Colonic mucosa (tissue), 4 donors: ENCODE data around the gene PRR35. TPM values are rescaled to one million over a fixed set of nuclear protein-coding genes. Genes with fewer than 3 reads are reported as not detected.
A peak's percentile ranks its signal among the peaks of the same experiment; 100 is the strongest.

Experiments
- DNase-seq: peaks from one replicate; pipeline ENCODE4 v3.0.0-alpha.2; 2020
- H3K27ac ChIP-seq: fragments of 200-600 bp; one replicate; pipeline ENCODE4 v1.8.0; 2021
- H3K27me3 ChIP-seq: fragments of 200-600 bp; one replicate; pipeline ENCODE4 v1.8.0; 2021
- H3K36me3 ChIP-seq: fragments of 200-600 bp; one replicate; pipeline ENCODE4 v1.8.0; 2021
- H3K4me1 ChIP-seq: fragments of 200-600 bp; one replicate; pipeline ENCODE4 v1.8.0; 2021; ENCODE audit warnings: mild to moderate bottlenecking
- H3K4me3 ChIP-seq: fragments of 200-600 bp; one replicate; pipeline ENCODE4 v1.8.0; 2021
- H3K9ac ChIP-seq, 2 donors: one replicate each; pipeline ENCODE4 v1.7.0; 2013; ENCODE audit warnings: control low read depth in 2 of 2, low read depth in 2 of 2, low read length in 2 of 2
- H3K9me3 ChIP-seq: fragments of 200-600 bp; one replicate; pipeline ENCODE4 v1.8.0; 2021
- intact Hi-C: fragments of 100-400 bp; cut with DNase I; formaldehyde crosslinking; loops from one replicate; pipeline ENCODE4 v1.14.1; 2022
- total RNA-seq, 2 donors: library from RNA; stranded (reverse); fragmentation: NEBNext Ultra II Directional in 1 of 2; extraction: Animal tissue kit (Norgen Biotek cat#: 25700) in 1 of 2; gene quantifications; one replicate each; pipeline ENCODE4 v1.2.1, GENCODE V29; 2021
- TF ChIP-seq, protein P1 (sequence below): fragments of 200-600 bp; IDR thresholded peaks from one replicate; pipeline ENCODE4 v1.8.0; 2022; ENCODE audit warnings: antibody characterized with exemption, mild to moderate bottlenecking
- donor health status: healthy.
- donor health status: DM: no; HTN: no; CAD: no.
- donor health status: DM: no; HTN: no; CAD: no.

The PRR35 gene
- total RNA-seq, 2 donors from 2014 or later = not detected

DNA sequence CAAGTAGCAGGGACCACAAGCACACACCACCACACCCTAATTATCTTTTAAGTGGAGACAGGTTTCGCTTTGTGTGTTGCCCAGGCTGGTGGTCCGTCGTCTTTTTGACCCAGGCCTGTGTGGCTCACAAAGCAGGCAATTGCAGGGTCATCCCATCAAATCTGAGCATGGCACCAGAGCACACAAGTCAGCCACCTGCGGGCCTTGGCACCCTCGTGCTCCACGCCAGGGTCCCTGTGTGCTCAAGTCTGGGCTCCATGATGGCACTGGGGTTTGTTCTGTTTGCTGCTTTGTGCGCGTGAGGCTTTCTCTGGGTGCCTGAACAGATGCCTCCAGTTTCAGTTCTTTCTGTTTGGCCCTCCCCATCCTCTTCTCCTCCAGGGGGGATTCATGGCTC is 35.1 kb upstream of the PRR35 start:
- no peak overlapping the region for H3K9ac ChIP-seq
- intact Hi-C loops = no loop called here
- H3K4me1 ChIP-seq = peaks cover 25% of the 10 kb centered on the region
- no peak for DNase-seq
- no peaks in the 10 kb centered on the region for H3K9me3 ChIP-seq
- no peaks in the 10 kb centered on the region for H3K36me3 ChIP-seq
- H3K4me3 ChIP-seq = no peak overlapping the region
- no peak overlapping the region for H3K27ac ChIP-seq
- no peaks in the 10 kb centered on the region for H3K27me3 ChIP-seq
- TF ChIP-seq, protein P1, sequence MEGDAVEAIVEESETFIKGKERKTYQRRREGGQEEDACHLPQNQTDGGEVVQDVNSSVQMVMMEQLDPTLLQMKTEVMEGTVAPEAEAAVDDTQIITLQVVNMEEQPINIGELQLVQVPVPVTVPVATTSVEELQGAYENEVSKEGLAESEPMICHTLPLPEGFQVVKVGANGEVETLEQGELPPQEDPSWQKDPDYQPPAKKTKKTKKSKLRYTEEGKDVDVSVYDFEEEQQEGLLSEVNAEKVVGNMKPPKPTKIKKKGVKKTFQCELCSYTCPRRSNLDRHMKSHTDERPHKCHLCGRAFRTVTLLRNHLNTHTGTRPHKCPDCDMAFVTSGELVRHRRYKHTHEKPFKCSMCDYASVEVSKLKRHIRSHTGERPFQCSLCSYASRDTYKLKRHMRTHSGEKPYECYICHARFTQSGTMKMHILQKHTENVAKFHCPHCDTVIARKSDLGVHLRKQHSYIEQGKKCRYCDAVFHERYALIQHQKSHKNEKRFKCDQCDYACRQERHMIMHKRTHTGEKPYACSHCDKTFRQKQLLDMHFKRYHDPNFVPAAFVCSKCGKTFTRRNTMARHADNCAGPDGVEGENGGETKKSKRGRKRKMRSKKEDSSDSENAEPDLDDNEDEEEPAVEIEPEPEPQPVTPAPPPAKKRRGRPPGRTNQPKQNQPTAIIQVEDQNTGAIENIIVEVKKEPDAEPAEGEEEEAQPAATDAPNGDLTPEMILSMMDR = no peak

DNA sequence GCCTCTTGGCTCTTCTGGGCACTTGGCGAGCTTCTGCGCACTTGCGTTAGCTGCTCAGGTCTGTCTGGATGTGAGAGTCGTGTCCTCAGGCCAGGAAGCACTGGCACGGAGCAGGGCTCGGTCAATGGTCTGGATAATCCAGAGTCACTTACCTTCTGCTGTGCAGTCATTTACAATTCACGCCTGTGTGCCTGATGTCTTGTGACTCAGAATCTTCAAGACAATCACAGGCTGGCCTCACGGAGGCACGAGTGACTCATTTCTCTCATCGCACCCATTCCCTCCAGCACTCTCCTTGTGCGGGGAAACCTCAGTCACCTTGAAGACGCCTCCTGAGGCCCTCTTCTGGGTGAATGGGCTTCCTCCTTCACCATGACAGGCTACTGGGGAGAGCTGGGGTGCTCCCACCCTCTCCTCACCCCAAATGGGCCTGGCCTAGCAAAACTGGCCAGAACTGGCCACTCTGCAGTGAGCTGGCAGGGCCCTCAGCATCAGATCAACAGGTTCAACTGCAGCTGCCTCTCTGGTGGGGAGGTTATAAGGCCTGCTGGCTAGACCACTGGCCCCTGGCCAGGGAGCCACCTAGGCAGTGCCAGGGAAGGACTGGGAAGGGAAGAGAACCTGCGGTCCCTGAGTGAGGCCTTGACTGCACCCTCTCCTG is 34.5 kb upstream of the PRR35 start:
- no peaks in the 10 kb centered on the region for H3K36me3 ChIP-seq
- peak overlapping the region; percentile 43 for H3K27ac ChIP-seq
- intact Hi-C loops = no loop called here
- DNase-seq = no peak
- H3K9ac ChIP-seq = peak overlapping the region; percentile 70 to 95
- H3K27me3 ChIP-seq = no peaks in the 10 kb centered on the region
- H3K4me3 ChIP-seq = peak overlapping the region; percentile 92
- peaks cover 25% of the 10 kb centered on the region for H3K4me1 ChIP-seq
- TF ChIP-seq, protein P1 = no peak
- H3K9me3 ChIP-seq = no peaks in the 10 kb centered on the region

DNA sequence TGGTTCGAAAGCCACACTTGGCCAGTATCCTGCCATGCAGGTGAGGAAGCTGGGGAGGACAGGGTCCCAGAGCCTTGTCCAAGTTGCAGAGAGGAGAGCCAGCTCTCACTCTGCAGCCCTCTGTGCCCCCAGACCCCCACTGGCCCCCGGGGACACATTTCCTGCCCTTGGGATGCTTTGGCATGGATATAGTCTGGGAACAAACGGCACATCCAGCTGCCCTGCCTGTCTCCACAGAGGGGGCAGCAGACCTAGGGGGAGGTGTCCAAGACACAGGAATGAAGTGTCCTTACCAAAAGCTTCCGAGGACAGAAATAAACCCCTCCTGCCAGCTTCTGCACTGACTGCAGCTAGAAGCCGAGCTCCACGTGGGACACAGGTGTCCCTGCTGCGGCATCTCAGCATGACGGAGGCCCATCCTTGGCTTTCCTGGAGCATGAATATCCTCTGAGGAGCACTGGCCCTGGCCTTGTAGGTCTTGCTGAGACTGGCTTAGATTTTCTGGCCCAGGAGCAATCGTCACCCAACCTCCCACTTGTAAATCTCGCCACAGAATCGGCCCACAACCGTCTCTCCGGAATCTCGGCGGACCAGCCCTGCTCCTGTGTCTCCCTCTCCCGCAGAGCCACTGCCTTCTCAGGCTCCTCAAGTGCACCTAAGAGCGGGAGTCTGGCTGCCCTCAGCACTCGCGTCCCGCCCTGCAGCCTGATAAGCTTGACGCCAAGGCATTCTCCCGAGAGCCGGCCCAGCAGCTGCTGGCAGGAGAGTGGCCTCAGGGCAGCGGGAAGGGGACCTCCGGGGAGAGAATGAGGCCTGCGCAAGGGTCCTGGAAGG is 33.8 kb upstream of the PRR35 start:
- Histone ChIP-seq H3K4me1 (peaks cover 25% of the 10 kb centered on the region), H3K27ac (peak overlapping the region; percentile 94), H3K27me3 (no peaks in the 10 kb centered on the region), H3K4me3 (peak overlapping the region; percentile 92), H3K36me3 (no peaks in the 10 kb centered on the region), H3K9ac (peak overlapping the region; percentile 70 to 95), H3K9me3 (no peaks in the 10 kb centered on the region)
- DNase-seq = no peak
- intact Hi-C loops = no loop called here
- TF ChIP-seq, protein P1 = no peak

DNA sequence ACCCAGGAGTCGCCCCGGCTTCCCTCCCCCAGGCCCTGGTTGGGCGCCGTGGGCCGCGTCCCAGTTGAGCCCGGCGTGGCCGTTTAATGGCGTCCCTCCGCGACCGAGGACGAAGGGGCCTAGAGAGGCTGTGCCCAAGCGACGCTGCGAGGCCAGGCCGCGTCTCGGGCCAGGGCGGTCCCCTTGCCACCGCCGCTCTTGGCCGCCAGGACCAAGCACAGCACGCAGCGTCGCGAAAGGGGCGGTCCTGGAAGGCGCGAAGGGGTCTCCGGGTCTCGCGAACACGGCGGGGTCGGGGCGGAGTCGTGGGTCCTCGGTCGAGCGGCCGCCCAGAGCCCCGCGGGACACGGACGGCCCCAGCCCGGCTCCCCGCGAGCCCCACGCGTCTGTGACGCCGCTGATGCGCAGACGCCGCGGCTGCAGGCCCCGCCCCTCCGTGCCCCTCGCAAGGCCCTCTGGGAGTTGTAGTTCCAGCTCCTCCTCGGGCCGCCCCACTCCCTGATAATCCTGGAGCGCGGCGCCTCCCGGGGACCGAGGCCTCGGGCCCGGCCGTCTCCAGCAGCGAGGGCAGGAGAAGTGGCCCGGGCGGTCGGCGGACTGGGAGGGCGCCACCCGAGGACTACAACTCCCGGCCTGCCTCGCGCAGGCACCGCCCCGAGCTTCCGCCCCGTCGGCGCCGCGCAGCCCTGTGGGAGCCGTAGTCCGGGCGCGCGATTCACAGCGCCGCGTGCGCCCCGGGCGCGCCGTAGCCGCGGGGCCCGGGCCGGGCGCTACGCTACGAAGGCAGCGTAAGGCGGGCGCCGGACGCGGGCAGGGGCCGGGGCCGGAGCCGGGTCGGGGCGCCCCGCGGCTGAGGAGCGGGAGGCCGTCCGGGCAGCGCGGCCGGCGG is 32.9 kb upstream of the PRR35 start, which contains the start of gene CAPN15:
TSS of gene CAPN15 (plus strand) at position 698 of the 889 bp plus-strand sequence. CDS start 19,127 bp downstream, outside the sequence.
- Histone ChIP-seq H3K27ac (peak within 1 kb of the TSS; percentile 94), H3K9me3 (no peaks in the 10 kb centered on the region), H3K4me3 (peak within 1 kb of the TSS; percentile 92), H3K9ac (peak within 1 kb of the TSS; percentile 95 to 97), H3K4me1 (peaks cover 25% of the 10 kb centered on the region), H3K36me3 (no peaks in the 10 kb centered on the region), H3K27me3 (no peaks in the 10 kb centered on the region)
- peak; percentile 85 for DNase-seq
- intact Hi-C loops = no loop called here
- TF ChIP-seq, protein P1 = peak; percentile 28
